ENCODE results near the gene S100A3. TPM values are rescaled to one million over a fixed set of nuclear protein-coding genes. Genes with fewer than 3 reads are reported as not detected.

Gene S100A3
- total RNA-seq, 1 experiment from 2014 or later: 0.33 TPM

DNA sequence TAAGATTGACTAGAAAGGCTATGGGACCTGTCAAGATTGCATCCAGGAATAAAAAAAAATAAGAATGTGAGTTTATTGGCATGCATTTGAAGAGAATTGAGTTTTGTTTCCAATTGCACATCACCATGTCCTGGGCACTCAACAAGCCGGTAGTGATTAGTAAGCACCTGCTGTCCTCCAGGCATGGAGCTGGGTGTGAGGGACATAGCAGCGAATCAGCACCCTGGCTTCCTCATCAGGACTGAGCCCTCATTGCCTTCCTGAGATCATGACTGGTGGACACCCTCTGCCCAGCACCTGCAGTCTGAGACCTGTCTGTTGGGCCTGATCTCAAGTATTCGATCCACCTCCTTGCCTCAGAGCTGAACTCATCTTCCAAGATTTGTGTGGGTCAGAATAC, 40.0 kb downstream of the S100A3 start (continued):
- TF ChIP-seq, protein P1, sequence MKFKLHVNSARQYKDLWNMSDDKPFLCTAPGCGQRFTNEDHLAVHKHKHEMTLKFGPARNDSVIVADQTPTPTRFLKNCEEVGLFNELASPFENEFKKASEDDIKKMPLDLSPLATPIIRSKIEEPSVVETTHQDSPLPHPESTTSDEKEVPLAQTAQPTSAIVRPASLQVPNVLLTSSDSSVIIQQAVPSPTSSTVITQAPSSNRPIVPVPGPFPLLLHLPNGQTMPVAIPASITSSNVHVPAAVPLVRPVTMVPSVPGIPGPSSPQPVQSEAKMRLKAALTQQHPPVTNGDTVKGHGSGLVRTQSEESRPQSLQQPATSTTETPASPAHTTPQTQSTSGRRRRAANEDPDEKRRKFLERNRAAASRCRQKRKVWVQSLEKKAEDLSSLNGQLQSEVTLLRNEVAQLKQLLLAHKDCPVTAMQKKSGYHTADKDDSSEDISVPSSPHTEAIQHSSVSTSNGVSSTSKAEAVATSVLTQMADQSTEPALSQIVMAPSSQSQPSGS (CRISPR knock-in tag; IDR thresholded peaks at IDR 0.05; ENCODE audit: borderline replicate concordance, low read depth): no peak
- no peak for TF ChIP-seq ZNF219 (CRISPR knock-in tag; IDR thresholded peaks at IDR 0.05; ENCODE audit: borderline replicate concordance)
- no peak for TF ChIP-seq SP1 (CRISPR knock-in tag; conservative IDR thresholded peaks at IDR 0.05)
- TF ChIP-seq ZNF423 (CRISPR knock-in tag; IDR thresholded peaks at IDR 0.05): no peak

DNA sequence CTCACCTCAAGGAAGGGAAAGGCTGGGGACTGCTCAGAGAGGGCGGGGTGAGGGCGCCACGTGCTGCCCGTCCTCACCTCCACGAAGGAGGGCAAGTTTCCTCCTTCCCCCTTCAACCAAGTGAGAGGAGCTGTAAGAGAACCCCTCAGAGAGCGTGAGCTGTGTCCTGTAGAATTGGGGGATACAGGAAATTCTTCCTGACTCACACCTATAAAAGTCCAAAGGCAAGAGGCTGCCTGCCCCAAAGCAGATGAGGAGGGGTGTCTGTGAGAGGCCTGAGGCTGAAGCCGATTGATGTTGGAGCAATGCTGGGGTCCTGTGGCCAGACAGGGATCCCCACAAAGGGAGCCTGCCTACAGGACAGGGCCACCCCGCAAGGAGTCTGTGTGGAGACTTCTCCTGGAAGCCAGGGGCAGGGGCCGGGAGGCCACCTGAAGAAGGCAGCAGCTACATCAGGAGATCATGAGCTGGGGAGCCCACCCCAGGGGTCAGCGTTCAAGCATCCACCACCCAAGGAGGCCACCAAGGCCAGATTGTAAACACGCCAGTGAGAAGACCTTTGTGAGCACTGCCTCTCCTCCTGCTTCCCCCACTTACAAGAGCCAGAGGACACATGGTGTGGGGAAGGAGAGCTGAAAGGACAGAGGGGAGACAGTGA, 41.0 kb downstream of the S100A3 start:
- Mint-ChIP-seq H3K4me3 (no peak overlapping the region), H3K27me3 (ENCODE audit: low read depth) (peaks cover 15% of the 10 kb centered on the region), H3K27ac (no peak overlapping the region), H3K9me3 (no peaks in the 10 kb centered on the region), H3K4me1 (peaks cover 3% of the 10 kb centered on the region; the same call in 1 of the 2 replicates), H3K36me3 (no peaks in the 10 kb centered on the region)
- TF ChIP-seq JAZF1 (CRISPR knock-in tag; IDR thresholded peaks at IDR 0.05) (no peak), NR3C1 (CRISPR knock-in tag; conservative IDR thresholded peaks at IDR 0.05; ENCODE audit: low read depth) (no peak), SMAD3 (CRISPR knock-in tag; IDR thresholded peaks at IDR 0.05; ENCODE audit: borderline replicate concordance) (no peak), ZNF396 (CRISPR knock-in tag; IDR thresholded peaks at IDR 0.05; ENCODE audit: borderline replicate concordance) (no peak), ESRRA (CRISPR knock-in tag; IDR thresholded peaks at IDR 0.05; ENCODE audit: borderline replicate concordance) (no peak), RELA (CRISPR knock-in tag; IDR thresholded peaks at IDR 0.05; ENCODE audit: borderline replicate concordance) (no peak)
- TF ChIP-seq, protein P2, sequence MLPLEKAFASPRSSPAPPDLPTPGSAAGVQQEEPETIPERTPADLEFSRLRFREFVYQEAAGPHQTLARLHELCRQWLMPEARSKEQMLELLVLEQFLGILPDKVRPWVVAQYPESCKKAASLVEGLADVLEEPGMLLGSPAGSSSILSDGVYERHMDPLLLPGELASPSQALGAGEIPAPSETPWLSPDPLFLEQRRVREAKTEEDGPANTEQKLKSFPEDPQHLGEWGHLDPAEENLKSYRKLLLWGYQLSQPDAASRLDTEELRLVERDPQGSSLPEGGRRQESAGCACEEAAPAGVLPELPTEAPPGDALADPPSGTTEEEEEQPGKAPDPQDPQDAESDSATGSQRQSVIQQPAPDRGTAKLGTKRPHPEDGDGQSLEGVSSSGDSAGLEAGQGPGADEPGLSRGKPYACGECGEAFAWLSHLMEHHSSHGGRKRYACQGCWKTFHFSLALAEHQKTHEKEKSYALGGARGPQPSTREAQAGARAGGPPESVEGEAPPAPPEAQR (CRISPR knock-in tag; IDR thresholded peaks at IDR 0.05): no peak
- TF ChIP-seq, protein P3, sequence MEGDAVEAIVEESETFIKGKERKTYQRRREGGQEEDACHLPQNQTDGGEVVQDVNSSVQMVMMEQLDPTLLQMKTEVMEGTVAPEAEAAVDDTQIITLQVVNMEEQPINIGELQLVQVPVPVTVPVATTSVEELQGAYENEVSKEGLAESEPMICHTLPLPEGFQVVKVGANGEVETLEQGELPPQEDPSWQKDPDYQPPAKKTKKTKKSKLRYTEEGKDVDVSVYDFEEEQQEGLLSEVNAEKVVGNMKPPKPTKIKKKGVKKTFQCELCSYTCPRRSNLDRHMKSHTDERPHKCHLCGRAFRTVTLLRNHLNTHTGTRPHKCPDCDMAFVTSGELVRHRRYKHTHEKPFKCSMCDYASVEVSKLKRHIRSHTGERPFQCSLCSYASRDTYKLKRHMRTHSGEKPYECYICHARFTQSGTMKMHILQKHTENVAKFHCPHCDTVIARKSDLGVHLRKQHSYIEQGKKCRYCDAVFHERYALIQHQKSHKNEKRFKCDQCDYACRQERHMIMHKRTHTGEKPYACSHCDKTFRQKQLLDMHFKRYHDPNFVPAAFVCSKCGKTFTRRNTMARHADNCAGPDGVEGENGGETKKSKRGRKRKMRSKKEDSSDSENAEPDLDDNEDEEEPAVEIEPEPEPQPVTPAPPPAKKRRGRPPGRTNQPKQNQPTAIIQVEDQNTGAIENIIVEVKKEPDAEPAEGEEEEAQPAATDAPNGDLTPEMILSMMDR (IDR thresholded peaks at IDR 0.05): no peak
- CTCF ChIA-PET: interaction anchor here (0.8 to 5.5 kb wide), 10 partner anchors 13 to 156 kb away, joined by 3 to 33 read pairs (median 4); partner anchors contain the start of genes CHTOP, S100A13 and S100A4
- POLR2A ChIA-PET: no interaction called here
- DNase-seq (ENCODE audit: low spot score) (no peak), ATAC-seq (no peak)

DNA sequence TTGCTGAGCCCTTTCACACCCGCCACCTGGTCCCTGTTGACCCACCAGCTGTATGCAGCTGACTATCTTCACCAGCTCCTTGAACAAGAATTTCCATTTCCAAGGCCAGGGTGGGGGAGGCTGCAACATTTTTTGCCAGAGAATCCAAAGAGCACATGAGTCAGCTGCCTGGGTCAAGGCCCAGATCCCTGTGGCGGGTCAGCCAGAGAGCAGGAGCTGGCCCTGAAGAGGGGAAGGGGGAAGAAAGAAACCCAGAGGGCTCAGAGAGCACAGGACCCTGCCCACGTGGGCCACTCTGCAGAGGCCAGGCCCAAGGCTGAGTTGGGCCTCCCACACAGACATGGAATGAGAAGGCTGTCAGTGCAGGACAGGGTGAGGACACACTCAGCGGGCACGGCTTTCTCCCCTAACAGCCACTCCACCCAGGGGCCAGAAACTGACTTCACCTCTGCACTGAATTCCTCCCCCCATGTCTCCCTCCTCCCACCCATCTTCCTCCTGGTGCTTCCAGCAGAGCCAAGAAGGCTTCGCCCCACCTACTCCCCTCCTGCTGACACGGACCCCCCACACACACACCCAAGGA, 42.1 kb downstream of the S100A3 start:
- ChIA-PET CTCF (interaction anchor here (0.7 to 5.5 kb wide), 5 partner anchors 12 to 154 kb away, joined by 3 to 33 read pairs (median 7); no protein-coding TSS in a partner anchor), POLR2A (no interaction called here)
- Mint-ChIP-seq H3K27me3 (ENCODE audit: low read depth) (peaks cover 9% of the 10 kb centered on the region), H3K4me3 (no peak overlapping the region), H3K4me1 (peaks cover 3% of the 10 kb centered on the region; the same call in 1 of the 2 replicates), H3K9me3 (no peaks in the 10 kb centered on the region), H3K36me3 (no peaks in the 10 kb centered on the region), H3K27ac (no peak overlapping the region)
- DNase-seq (ENCODE audit: low spot score) (no peak), ATAC-seq (no peak)
- TF ChIP-seq, protein P4, sequence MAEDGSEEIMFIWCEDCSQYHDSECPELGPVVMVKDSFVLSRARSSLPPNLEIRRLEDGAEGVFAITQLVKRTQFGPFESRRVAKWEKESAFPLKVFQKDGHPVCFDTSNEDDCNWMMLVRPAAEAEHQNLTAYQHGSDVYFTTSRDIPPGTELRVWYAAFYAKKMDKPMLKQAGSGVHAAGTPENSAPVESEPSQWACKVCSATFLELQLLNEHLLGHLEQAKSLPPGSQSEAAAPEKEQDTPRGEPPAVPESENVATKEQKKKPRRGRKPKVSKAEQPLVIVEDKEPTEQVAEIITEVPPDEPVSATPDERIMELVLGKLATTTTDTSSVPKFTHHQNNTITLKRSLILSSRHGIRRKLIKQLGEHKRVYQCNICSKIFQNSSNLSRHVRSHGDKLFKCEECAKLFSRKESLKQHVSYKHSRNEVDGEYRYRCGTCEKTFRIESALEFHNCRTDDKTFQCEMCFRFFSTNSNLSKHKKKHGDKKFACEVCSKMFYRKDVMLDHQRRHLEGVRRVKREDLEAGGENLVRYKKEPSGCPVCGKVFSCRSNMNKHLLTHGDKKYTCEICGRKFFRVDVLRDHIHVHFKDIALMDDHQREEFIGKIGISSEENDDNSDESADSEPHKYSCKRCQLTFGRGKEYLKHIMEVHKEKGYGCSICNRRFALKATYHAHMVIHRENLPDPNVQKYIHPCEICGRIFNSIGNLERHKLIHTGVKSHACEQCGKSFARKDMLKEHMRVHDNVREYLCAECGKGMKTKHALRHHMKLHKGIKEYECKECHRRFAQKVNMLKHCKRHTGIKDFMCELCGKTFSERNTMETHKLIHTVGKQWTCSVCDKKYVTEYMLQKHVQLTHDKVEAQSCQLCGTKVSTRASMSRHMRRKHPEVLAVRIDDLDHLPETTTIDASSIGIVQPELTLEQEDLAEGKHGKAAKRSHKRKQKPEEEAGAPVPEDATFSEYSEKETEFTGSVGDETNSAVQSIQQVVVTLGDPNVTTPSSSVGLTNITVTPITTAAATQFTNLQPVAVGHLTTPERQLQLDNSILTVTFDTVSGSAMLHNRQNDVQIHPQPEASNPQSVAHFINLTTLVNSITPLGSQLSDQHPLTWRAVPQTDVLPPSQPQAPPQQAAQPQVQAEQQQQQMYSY (CRISPR knock-in tag; IDR thresholded peaks at IDR 0.05): no peak
- TF ChIP-seq PRRX2 (CRISPR knock-in tag; IDR thresholded peaks at IDR 0.05) (no peak), FOXJ3 (CRISPR knock-in tag; IDR thresholded peaks at IDR 0.05; ENCODE audit: borderline replicate concordance) (no peak), CBFB (CRISPR knock-in tag; IDR thresholded peaks at IDR 0.05; ENCODE audit: low read depth) (no peak), NR2C2 (CRISPR knock-in tag; IDR thresholded peaks at IDR 0.05) (no peak), GTF2I (CRISPR knock-in tag; conservative IDR thresholded peaks at IDR 0.05) (no peak), MYBL2 (CRISPR knock-in tag; IDR thresholded peaks at IDR 0.05) (no peak), NR3C1 (CRISPR knock-in tag; conservative IDR thresholded peaks at IDR 0.05; ENCODE audit: low read depth) (no peak)
- TF ChIP-seq, protein P5, sequence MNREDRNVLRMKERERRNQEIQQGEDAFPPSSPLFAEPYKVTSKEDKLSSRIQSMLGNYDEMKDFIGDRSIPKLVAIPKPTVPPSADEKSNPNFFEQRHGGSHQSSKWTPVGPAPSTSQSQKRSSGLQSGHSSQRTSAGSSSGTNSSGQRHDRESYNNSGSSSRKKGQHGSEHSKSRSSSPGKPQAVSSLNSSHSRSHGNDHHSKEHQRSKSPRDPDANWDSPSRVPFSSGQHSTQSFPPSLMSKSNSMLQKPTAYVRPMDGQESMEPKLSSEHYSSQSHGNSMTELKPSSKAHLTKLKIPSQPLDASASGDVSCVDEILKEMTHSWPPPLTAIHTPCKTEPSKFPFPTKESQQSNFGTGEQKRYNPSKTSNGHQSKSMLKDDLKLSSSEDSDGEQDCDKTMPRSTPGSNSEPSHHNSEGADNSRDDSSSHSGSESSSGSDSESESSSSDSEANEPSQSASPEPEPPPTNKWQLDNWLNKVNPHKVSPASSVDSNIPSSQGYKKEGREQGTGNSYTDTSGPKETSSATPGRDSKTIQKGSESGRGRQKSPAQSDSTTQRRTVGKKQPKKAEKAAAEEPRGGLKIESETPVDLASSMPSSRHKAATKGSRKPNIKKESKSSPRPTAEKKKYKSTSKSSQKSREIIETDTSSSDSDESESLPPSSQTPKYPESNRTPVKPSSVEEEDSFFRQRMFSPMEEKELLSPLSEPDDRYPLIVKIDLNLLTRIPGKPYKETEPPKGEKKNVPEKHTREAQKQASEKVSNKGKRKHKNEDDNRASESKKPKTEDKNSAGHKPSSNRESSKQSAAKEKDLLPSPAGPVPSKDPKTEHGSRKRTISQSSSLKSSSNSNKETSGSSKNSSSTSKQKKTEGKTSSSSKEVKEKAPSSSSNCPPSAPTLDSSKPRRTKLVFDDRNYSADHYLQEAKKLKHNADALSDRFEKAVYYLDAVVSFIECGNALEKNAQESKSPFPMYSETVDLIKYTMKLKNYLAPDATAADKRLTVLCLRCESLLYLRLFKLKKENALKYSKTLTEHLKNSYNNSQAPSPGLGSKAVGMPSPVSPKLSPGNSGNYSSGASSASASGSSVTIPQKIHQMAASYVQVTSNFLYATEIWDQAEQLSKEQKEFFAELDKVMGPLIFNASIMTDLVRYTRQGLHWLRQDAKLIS (CRISPR knock-in tag; IDR thresholded peaks at IDR 0.05; ENCODE audit: borderline replicate concordance): no peak
